Left ventricle myocardium superior (tissue), 1 donor: Measurements from ENCODE around the gene SCRG1. TPM values are rescaled to one million over a fixed set of nuclear protein-coding genes. Genes with fewer than 3 reads are reported as not detected.

Experiments used
- ATAC-seq: fragments of 200-7000 bp; cut with Tn5 transposase; one replicate; pipeline ENCODE4 v1.9.1; 2020; ENCODE audit warnings: mild to moderate bottlenecking, moderate library complexity
- DNase-seq: peaks from one replicate; pipeline ENCODE4 v3.0.0-alpha.2; 2020
- intact Hi-C: fragments of 100-400 bp; cut with micrococcal nuclease; formaldehyde crosslinking; loops from one replicate; pipeline ENCODE4 v1.11.0; 2022
- long read RNA-seq: library from polyadenylated mRNA; unstranded; transcript quantifications from one replicate; pipeline ENCODE4 v2.0.0, GENCODE V29; 2021
- total RNA-seq: library from RNA; stranded (reverse); fragmentation: NEBNext Ultra II Directional; extraction: Animal tissue kit (Norgen Biotek cat#: 25700); gene quantifications from one replicate; pipeline ENCODE4 v1.2.1, GENCODE V29; 2021
- donor health status: DM: no; HTN: yes; CAD: no; lungs with severe emphysema.

Gene SCRG1
- total RNA-seq, result 0.35 TPM
- long read RNA-seq, result 0 reads

DNA sequence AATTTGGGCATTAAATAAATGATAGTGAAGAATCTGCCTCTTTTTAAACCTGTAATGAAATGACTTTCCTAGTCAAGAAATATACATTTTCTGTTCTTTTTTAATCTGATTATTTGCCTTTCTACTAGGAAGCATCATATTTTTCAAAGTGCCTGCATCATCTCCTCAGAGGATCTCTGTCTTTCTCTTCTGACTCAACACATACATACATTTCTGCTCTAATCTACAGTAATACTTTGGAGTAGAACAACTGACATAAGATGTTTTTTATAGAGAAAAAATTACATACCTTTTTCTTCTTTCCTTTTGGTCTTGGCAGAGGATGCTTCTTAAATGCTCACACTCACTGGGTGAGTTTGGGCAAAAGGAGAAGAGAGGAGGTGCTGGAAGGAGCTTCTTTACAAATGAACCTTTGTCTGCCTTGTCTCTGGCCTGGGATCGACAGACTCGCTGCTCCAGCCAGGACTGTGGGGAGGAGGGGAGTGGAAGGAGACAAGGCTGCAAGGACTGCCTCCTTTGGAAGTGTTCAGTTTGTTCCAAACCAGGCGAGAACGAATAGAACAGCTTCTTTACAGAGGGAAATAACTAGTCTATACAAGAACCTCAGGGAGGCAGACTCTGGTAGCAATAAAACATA, at the start of gene SCRG1:
SCRG1 (minus strand) TSS at position 338 of the 637 bp plus-strand sequence. CDS start 7,702 bp downstream, outside the sequence.
- ATAC-seq (peak; percentile 85), DNase-seq (peak; percentile 44)
- intact Hi-C loops, result no loop called here

GRCh38 chr4:173448103-173448502, 49.2 kb upstream of the SCRG1 start:
- DNase-seq (peak; percentile 57), ATAC-seq (peak; percentile 18)
- intact Hi-C loops, result no loop called here

GRCh38 chr4:173446416-173446815, 47.5 kb upstream of the SCRG1 start:
- no peak for DNase-seq
- no peak for ATAC-seq
- intact Hi-C loops, result no loop called here

- no peak for ATAC-seq
- intact Hi-C loops, result no loop called here
- no peak for DNase-seq
Measured at GRCh38 chr4:173443121-173443520, 44.2 kb upstream of the SCRG1 start.

DNA sequence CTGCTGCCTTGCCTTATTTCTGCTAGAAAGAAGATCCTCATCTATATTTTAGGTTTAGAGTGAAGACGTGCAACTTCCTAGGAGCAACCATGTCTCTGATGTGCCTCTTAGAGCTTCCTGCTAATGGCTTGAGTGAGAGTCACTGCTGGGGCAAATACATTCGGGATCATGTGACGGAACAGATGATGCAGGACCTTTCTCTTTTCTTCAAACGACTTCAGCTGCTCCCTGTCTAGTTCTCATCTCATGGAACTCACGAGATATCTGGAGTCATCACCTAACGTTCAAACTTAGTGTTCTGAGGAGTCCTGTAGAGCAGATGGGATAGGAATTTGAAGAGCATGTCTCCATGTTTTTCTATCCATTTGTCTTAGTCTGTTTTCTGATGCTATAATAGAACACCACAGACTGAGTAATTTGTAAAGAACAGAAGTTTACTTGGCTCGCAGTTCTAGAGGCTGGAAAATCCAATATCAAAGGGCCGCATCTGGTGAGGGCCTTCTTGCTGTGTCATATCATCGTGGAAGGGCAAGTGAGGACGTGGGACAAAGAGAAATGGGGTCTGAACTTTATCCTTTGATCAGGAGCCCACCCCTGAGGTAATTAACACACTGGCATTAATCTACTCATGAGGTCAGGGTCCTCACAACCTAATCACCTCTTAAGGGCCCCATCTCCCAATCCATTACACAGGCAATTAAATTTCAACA, 43.5 kb upstream of the SCRG1 start:
- no peak for ATAC-seq
- intact Hi-C loops, result no loop called here
- no peak for DNase-seq

DNA sequence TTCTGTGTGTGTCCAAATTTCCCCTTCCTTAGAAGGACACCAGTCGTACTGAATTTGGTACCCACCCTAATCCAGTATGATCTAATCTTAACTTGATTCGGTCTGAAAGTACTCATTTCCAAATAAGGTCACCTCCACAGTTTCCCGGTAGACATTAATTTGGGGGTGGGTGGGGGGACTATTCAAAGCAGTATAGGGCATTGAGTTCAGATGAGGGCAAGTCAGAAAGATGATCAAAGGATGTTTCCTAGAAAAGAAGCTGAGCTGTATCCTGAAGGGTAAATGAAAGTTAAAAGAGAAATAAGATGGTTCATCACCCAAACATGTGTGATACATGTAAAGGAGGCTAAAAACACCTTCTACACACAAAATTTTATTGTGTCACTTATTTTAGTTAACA, 42.0 kb upstream of the SCRG1 start:
- intact Hi-C loops, result no loop called here
- ATAC-seq (no peak), DNase-seq (no peak)

DNA sequence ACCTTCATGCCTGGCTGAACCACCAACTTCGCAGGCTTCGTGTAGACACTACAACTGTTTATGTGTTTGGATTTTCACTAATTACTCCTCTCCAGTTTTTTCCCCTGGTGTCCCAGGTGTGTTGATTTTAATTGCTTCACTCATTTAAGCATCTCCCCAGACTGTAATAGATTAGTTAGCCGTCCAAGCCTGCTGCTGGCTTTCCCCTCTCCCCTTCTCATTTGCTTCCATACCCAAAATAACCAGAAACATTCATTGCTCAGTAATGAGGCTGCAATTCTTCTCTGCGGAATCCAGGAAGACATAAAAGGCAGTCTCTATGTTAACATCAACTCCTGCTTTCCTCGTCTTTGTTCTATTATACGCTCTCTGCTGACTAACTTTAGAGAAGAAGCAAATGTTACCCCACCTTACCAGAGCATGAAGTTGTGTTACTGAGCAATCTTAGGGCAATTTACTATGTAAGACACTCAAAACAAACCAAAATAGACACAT, 37.9 kb upstream of the SCRG1 start:
- ATAC-seq (no peak), DNase-seq (no peak)
- intact Hi-C loops, result no loop called here

- no peak for DNase-seq
- intact Hi-C loops, result no loop called here
- ATAC-seq, result no peak
Measured at GRCh38 chr4:173436149-173436579, 37.2 kb upstream of the SCRG1 start.

DNA sequence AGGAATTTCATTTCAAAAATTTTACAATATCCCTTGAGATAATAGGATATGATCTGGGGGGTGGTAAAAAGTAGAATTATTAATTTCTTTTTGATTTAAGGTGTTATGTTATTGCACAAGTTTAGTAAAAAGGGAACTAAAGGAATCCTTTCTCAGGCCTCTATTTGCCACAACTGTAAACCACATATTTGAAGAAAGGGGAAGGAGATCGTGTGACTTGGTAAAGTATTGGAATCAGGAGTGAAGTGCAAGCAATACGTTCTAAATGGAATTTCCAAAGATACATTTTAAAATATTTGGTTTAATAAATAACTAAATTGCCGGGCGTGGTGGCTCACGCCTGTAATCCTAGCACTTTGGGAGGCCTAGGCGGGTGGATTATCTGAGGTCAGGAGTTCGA, 35.3 kb upstream of the SCRG1 start:
- DNase-seq (no peak), ATAC-seq (no peak)
- intact Hi-C loops, result no loop called here

GRCh38 chr4:173433447-173433846, 34.5 kb upstream of the SCRG1 start:
- DNase-seq, result no peak

GRCh38 chr4:173432430-173432829, 33.5 kb upstream of the SCRG1 start:
- DNase-seq, result no peak
- ATAC-seq, result no peak
- intact Hi-C loops, result no loop called here

More at GRCh38 chr4:173433447-173433846, 34.5 kb upstream of the SCRG1 start:
- ATAC-seq, result no peak
- intact Hi-C loops, result no loop called here

GRCh38 chr4:173426064-173426463, 27.1 kb upstream of the SCRG1 start:
- DNase-seq (no peak), ATAC-seq (no peak)
- intact Hi-C loops, result no loop called here

- peak; percentile 51 for ATAC-seq
- intact Hi-C loops, result no loop called here
- DNase-seq, result no peak
Measured at GRCh38 chr4:173424899-173425805, 26.2 kb upstream of the SCRG1 start.

- no peak for ATAC-seq
- intact Hi-C loops, result loop anchor here (2.0 kb wide), 1 partner anchor 74 kb away; no protein-coding TSS in a partner anchor
- no peak for DNase-seq
Measured at GRCh38 chr4:173420801-173421200, 21.9 kb upstream of the SCRG1 start.

- ATAC-seq (peak; percentile 37), DNase-seq (no peak)
- intact Hi-C loops, result loop anchor here (2.0 kb wide), 1 partner anchor 74 kb away; no protein-coding TSS in a partner anchor
Measured at GRCh38 chr4:173420324-173420752, 21.4 kb upstream of the SCRG1 start.

GRCh38 chr4:173418639-173419038, 19.7 kb upstream of the SCRG1 start:
- intact Hi-C loops, result no loop called here
- DNase-seq (no peak), ATAC-seq (no peak)

- ATAC-seq (no peak), DNase-seq (no peak)
- intact Hi-C loops, result loop anchor here (2.0 kb wide), 1 partner anchor 99 kb away; no protein-coding TSS in a partner anchor
Measured at GRCh38 chr4:173417833-173418232, 18.9 kb upstream of the SCRG1 start.

DNA sequence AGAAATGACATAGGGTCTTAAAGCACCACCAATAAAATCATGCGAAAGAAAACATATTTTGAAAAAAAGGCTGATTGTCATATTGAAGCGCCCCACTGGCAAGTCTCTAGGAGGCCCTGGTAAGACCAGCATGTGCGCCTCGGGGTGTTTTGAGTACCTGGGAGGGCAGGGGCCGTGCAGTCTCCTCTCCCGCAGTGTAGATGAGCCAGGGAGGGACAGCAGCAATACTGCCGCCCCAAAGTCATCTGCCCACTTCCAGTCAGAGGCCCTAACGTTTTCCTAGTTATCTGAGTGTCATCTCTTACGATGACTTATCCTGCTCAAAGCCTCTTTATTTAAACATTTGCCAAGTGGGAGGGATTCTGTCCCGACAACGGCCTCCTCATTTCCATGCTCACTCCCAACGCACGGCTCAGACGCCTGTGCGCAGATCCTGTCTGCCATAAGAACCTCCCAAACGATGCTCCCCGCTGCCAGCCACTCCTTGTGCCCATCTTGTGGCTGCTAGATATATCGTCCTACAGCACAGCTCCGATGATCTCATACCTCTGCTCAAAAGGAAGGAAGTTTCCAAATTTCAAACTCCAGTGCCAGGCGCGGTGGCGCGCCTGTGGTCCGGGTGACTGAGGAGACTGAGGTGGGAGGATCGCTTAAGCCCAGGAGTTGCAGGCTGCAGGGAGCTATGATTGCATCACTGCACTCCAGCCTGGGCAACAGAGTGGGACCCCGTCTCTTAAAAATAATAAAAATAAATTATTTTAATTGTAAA, 17.2 kb upstream of the SCRG1 start:
- peak; percentile 65 for DNase-seq
- ATAC-seq, result peak; percentile 71
- intact Hi-C loops, result loop anchor here (2.0 kb wide), 1 partner anchor 97 kb away; no protein-coding TSS in a partner anchor

GRCh38 chr4:173415092-173415491, 16.2 kb upstream of the SCRG1 start:
- intact Hi-C loops, result no loop called here
- ATAC-seq, result peak; percentile 56
- DNase-seq, result no peak
